Measurements from ENCODE around the gene HIRA. TPM values are rescaled to one million over a fixed set of nuclear protein-coding genes. Genes with fewer than 3 reads are reported as not detected.

The HIRA gene, protein sequence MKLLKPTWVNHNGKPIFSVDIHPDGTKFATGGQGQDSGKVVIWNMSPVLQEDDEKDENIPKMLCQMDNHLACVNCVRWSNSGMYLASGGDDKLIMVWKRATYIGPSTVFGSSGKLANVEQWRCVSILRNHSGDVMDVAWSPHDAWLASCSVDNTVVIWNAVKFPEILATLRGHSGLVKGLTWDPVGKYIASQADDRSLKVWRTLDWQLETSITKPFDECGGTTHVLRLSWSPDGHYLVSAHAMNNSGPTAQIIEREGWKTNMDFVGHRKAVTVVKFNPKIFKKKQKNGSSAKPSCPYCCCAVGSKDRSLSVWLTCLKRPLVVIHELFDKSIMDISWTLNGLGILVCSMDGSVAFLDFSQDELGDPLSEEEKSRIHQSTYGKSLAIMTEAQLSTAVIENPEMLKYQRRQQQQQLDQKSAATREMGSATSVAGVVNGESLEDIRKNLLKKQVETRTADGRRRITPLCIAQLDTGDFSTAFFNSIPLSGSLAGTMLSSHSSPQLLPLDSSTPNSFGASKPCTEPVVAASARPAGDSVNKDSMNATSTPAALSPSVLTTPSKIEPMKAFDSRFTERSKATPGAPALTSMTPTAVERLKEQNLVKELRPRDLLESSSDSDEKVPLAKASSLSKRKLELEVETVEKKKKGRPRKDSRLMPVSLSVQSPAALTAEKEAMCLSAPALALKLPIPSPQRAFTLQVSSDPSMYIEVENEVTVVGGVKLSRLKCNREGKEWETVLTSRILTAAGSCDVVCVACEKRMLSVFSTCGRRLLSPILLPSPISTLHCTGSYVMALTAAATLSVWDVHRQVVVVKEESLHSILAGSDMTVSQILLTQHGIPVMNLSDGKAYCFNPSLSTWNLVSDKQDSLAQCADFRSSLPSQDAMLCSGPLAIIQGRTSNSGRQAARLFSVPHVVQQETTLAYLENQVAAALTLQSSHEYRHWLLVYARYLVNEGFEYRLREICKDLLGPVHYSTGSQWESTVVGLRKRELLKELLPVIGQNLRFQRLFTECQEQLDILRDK
- total RNA-seq = 24.6 and 26.0 TPM in 2 replicates

DNA sequence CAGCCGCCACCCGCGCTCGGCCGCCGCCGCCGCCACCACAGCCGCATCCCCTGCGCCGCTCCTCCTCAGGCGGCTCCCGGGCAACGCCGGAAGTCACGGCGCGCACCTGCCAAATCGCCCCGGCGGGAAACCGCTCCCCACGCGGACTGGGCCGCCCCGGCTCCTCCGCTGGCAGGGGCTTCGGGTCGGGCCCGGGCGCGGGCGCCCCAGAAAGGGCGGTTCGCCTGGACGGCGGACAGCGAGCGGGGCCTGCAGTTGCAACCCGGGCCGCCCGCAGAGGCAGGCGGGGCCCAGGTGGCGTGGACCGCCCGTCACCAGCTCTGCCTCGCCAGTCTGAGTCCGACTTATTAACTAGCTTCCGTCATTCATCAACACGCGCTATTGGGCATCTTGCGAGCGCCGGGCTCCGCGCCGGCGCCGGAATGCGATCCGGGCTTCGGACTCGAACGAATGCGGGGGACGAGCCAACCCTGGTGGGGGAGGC lies at the start of gene HIRA:
Gene HIRA, minus strand, starts transcription at position 85 of the 484 bp plus-strand sequence. CDS start 257 bp downstream, outside the sequence.

DNA sequence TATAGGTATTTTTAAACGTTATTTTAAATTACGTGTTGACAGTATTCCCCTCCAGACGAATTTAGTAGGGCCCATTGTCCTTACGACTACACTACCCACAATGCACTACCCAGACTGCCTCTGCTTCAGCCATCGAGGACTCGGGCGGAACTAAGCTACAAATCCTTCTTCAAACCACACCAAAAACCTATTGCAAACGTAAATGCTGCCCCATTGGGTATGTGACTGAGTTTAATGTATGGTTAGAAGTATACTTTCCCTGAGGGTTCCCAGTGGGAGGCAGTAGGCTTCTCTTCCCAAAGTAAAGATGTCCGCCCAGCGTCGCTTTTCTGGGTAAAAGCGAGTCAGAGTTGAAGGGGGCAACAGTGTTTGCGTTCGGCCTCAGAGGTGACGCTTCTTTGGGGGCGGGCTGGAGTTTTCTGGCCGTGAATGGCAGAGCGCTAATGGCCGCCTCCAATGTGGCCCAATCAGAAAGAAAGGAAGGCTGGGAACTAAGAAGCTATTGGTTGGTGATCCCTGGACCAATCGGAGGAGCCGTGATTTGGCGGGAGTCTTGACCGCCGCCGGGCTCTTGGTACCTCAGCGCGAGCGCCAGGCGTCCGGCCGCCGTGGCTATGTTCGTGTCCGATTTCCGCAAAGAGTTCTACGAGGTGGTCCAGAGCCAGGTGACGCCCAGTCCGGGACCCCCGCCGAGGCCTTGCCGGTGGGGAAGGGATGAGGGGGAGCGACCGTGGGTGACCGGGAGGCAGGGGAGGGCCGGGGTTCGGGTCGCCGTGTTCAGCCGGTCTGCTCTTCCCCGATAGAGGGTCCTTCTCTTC lies 48.0 kb upstream of the HIRA start, which contains the start of gene CDC45:
Gene CDC45, plus strand, starts transcription at position 566 of the 818 bp plus-strand sequence. Its CDS starts 49 bp downstream, at position 615.

DNA sequence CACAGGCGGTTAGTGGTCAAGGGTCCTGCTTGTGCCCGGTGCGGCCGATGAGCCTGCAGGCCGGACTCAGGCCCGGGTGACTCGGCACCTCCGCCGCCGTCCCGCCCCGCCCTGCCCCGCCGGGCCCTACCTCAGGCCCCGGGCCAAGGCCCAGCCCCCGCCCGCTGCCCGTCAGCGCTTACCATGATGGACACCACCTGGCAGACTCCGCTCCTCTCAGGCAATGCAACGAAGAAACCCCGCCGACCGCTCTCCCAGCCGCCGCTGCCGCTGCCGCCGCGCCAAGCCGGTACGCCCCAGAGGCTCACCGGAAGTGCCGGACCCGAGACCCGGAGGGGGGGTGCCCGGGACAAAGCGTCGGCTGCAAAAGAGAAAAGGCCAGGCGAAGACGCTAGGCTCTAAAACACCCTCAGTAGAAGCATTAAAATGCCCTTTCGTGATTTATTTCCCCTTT lies 47.4 kb upstream of the HIRA start, which contains the start of gene UFD1:
Gene UFD1, minus strand, starts transcription at position 293 of the 454 bp plus-strand sequence. Its CDS starts 108 bp downstream, at position 185.

DNA sequence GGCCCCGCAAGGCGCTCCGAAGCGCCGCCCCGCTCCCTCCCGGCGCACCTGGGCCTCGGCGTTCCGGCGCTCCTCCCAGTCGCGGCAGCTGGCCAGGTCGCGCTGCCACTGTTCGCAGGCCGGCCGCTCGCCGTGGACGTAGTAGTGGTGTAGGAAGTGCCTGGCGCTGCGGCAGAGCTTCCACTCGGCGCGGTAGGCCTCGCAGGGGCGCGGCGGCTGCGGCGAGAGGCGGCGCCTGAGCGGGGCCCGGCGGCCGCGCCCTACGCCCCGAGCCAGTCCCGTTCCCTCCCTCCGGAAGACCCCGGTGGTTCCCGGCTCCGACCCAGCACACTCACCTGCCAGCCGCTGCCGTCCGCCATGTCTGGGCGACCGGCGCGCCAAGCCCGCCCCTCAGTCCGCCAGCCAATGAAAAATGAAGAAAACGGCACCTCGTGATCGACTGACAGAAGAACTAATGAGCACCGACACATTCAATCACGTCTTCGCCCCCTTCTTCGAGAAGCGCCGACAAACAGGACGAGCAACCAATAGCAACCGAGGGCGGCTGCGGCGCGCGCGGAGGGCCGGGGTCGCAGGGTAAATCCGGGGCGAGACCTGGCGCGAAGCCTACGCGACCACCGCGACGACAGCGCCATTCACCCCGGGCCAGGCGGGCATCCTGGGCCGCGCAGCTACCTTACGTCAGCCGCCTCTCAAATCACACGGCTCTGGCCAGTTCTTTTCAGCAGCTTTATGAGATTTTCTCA lies 16.0 kb upstream of the HIRA start, which contains the start of gene C22orf39:
Gene C22orf39, minus strand, starts transcription at position 382 of the 746 bp plus-strand sequence. Its CDS starts 23 bp downstream, at position 359.

DNA sequence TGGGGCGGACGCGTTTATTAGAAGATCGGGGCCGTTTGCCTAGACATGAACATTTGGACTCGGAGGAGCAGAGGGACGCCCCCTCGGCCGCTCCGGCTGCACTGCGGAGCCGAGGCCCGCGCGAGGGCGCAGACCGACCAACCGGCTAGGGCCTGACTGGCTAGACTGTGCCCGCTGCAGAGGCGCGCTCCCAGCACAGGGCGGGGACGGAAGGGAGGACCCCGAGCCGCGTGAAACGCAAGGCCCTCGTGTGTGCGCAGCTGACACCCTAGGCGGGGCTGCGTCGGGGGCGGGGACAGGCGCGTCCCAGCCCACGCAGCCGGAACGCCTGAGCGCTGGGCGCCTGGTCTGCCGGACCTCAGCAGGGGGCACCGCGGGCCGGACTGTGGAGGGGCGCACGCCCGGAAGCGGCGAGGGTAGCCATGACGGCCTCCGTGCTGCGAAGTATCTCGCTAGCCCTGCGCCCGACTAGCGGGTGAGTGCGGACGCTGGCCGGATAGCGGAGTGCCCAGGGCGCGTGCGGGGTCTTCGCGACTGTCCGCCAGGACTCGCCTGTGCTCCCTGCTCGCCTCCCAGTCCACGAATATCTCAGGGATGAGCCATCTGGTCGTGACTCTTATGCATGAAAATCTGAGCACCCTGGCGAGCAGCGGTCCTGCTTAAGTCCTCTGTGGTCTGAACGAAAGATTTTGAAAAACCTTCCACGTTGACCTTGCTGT lies 759 bp upstream of the HIRA start, which contains the start of gene MRPL40:
Gene MRPL40, plus strand, starts transcription at position 413 of the 719 bp plus-strand sequence. Its CDS starts 10 bp downstream, at position 423.

DNA sequence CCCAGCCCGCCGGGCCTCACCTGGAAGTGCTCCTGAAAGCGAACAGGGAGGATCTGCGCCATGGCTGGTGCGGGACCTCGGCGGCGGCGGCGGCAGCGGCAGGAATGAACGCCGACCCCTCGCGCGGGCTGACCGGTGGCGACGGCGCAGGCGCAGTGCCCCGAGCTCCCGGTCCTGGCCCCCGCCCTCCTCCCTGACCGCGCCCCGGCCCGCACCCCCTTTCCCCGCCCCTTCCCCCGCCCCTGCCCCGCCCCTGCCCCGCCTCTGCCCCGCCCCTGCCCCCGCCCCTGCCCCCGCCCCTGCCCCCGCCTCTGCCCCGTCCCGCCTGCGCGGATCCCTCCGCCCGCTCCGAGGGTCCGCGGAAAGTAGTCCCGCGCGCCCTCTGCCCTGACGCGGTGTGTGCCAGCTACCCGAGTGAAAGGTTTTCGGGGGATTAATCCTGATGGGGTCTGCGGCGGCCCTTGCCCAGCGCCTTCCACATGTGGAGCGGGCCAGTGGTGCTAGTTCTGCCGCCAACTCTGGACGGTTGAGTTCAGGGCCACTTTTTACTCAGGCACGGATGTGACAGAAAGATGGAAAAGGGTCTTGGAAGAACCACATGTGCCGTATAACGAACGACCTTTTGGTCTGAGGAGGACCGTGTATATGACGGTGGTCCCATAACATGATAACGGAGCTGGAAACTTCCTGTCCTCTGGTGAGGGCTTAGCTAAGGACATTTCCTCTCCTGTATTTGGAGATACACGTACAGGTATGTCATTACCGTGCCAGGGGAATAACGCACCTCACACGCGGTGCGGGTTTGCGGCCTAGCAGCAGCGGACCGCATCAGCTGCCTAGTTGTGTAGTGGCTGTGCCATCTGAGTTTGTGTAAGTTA lies 139.7 kb downstream of the HIRA start, which contains the start of gene CLTCL1:
Gene CLTCL1, minus strand, starts transcription at position 140 of the 878 bp plus-strand sequence. Its CDS starts 78 bp downstream, at position 62.

Other genes starting within 250 kb of the HIRA start
- gene CLTCL1, start 140.0 kb downstream of the HIRA start, total RNA-seq = 17.1 and 23.2 TPM in 2 replicates
- gene MRPL40, start 812 bp upstream of the HIRA start, total RNA-seq = 36.3 and 40.9 TPM in 2 replicates
- 39.4 and 41.6 TPM in 2 replicates for gene C22orf39, start 16.0 kb upstream of the HIRA start, total RNA-seq
- gene UFD1, start 47.5 kb upstream of the HIRA start, total RNA-seq = 32.5 and 57.5 TPM in 2 replicates
- gene CDC45, start 48.2 kb upstream of the HIRA start, total RNA-seq = 2.5 and 42.9 TPM in 2 replicates
- gene CLDN5, start 92.7 kb upstream of the HIRA start, total RNA-seq = 0.13 TPM in 1 of 2 replicates, not detected in the other